ENCODE results near the gene IL16. TPM values are rescaled to one million over a fixed set of nuclear protein-coding genes. Genes with fewer than 3 reads are reported as not detected.

Gene IL16
- total RNA-seq, 2 experiments from 2014 or later, result 118 to 144 TPM

DNA sequence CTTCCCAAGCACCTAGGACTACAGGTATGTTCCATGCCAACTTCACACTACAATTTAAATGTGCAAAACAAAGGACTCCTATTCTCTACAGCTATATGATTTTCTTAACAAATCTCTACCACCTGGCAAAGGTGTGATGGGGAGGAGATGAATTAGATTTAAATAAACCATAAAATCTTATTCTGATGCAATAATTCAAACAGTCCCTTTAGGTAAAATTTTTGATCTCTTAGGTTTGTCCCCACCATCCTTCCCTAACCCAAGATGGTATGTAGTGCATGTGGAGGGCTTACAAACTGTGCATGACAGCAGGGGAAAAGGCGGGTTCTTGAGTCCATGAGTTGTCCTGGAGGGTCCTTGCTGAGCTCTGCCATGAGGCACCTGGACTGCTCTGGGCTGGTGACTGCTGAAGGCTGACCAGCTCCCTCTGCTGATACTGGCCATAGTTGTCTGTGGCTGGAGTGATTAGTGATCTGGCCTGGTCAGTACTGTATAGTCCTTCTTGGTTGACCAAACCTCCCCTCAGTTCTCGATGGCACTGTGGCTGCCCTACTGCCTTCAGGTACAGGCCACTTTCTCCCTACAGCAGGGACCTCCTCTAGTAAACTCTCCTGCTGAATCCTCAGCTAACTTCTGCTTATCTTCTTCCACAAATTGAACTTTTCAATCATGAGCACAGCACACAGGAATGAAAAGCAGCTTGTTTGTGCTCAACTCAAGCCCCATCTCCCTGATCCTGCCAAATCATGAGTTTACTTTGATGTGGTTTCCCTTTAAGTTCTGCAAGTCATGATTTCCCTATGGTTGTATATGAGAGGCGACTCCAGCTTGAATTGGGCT lies 32.5 kb upstream of the IL16 start:
- H3K36me3 Mint-ChIP-seq, result no peaks in the 10 kb centered on the region
- peaks cover 14% of the 10 kb centered on the region for H3K27me3 Mint-ChIP-seq
- no peak overlapping the region for H3K4me3 Mint-ChIP-seq
- DNase-seq, result no peak
- H3K4me1 Mint-ChIP-seq, result peaks cover 33% of the 10 kb centered on the region
- H3K9me3 Mint-ChIP-seq (ENCODE audit: low read depth), result no peaks in the 10 kb centered on the region
- no peak overlapping the region for H3K27ac Mint-ChIP-seq
- ATAC-seq, result no peak
- CTCF ChIA-PET, result interaction anchor here (1.0 to 1.7 kb wide), 4 partner anchors 8 to 102 kb away, joined by 3 to 10 read pairs (median 4); no protein-coding TSS in a partner anchor

DNA sequence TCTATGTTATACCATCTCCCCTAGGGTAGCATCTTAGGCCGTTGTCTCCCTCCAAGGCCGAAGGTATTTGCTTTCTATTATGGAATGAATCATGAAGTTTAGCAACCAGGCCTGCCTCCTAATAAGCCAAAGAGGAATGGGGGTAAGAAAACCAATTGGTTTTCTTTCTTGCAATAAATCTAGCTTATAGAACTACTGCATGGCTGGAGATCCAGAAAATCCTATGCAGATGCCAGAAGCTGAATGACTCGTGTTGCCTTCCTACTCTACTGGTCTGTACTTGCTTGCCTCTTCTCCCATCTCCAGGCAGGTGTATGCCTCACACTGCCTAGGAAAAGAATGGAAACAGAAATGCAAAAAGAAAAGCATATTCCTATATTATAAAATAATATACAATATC lies 31.1 kb upstream of the IL16 start:
- Mint-ChIP-seq H3K9me3 (ENCODE audit: low read depth) (no peaks in the 10 kb centered on the region), H3K4me1 (peaks cover 33% of the 10 kb centered on the region), H3K27ac (no peak overlapping the region), H3K4me3 (no peak overlapping the region), H3K36me3 (no peaks in the 10 kb centered on the region), H3K27me3 (peaks cover 16% of the 10 kb centered on the region)
- ATAC-seq (no peak), DNase-seq (no peak)
- CTCF ChIA-PET, result interaction anchor here (1.0 to 1.7 kb wide), 2 partner anchors 97 to 100 kb away, joined by 4 to 10 read pairs; no protein-coding TSS in a partner anchor

DNA sequence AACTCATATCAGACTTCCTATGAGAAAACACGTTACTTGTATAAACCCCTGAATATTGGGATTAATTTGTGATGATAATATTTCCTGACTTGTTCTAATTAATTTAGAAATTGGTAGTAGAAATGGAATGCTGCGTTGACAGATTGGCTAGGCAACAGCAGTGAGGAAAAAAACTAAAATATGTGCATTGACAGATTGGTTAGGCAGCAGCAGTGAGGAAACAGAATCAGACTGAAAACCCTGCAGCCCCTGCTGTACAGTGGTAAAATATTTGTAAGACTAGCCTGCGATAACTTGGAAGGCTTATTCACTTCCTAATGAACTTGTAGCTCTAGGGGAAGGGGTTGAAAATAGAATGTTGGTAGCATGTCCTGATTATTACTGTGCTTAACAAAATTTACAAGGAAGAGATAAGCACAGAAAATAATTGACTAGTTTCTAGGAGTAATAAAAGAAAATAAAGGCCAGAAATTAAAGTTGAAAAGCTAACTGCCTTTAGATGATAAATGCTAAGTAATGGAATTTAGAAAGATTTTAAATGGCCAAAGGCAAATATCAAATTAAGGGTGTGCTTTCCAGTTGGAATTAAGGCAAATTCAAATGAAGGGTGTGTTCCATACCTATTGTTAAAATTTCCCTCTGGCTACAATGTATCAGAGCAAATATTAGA lies 29.9 kb upstream of the IL16 start:
- CTCF ChIA-PET, result interaction anchor here (1.6 kb wide), 1 partner anchor 11 kb away, joined by 7 read pairs; no protein-coding TSS in a partner anchor

DNA sequence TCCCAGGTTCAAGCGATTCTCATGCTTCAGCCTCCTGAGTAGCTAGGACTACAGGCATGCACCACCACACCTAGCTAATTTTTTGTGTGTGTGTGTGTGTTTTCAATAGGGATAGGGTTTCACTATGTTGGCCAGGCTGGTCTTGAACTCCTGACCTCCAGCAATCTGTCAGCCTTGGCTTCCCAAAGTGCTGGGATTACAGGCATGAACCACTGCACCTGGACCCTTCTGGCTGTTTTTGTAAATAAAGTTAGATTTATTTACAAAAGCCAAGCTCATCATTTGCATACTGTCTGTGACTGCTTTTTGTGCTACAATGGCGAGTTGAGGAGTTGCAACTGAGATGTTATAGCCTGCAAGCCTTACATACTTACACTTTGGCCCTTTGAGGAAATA lies 28.6 kb upstream of the IL16 start:
- no peaks in the 10 kb centered on the region for H3K36me3 Mint-ChIP-seq
- CTCF ChIA-PET, result interaction anchor here (1.0 to 3.2 kb wide), 3 partner anchors 12 to 98 kb away, joined by 3 to 20 read pairs (median 7); no protein-coding TSS in a partner anchor
- ATAC-seq (no peak), DNase-seq (no peak)
- H3K4me1 Mint-ChIP-seq, result peaks cover 14% of the 10 kb centered on the region
- no peak overlapping the region for H3K4me3 Mint-ChIP-seq
- no peak overlapping the region for H3K27ac Mint-ChIP-seq
- peaks cover 31% of the 10 kb centered on the region for H3K27me3 Mint-ChIP-seq
- no peaks in the 10 kb centered on the region for H3K9me3 Mint-ChIP-seq (ENCODE audit: low read depth)

More for the DNA sequence above, 29.9 kb upstream of the IL16 start:
- peaks cover 22% of the 10 kb centered on the region for H3K4me1 Mint-ChIP-seq
- H3K36me3 Mint-ChIP-seq, result no peaks in the 10 kb centered on the region
- no peak for ATAC-seq
- H3K9me3 Mint-ChIP-seq (ENCODE audit: low read depth), result no peaks in the 10 kb centered on the region
- no peak for DNase-seq
- peak overlapping the region; percentile 71 for H3K27ac Mint-ChIP-seq
- no peak overlapping the region for H3K4me3 Mint-ChIP-seq
- peaks cover 29% of the 10 kb centered on the region for H3K27me3 Mint-ChIP-seq

DNA sequence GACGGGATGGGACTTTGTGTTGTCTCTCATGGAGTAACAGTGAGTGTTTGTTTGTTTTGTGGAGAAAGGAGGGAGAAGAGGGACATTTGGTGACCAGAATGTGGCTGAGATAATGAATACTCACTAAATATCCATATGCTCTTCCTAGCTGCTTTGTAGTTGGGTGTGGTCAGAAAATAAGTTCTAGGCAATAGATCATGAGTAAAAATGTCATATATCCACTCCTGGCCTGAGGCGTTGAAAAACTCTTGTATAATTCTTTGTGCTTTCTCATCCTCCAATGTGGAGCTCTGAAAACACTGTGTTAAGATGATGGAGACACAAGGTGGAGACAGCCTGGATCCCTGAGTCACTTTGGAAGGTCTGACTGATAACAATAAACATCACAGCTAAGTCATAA lies 28.0 kb upstream of the IL16 start:
- Mint-ChIP-seq H3K9me3 (ENCODE audit: low read depth) (no peaks in the 10 kb centered on the region), H3K27ac (no peak overlapping the region), H3K4me3 (no peak overlapping the region), H3K27me3 (peaks cover 31% of the 10 kb centered on the region), H3K4me1 (peaks cover 14% of the 10 kb centered on the region), H3K36me3 (no peaks in the 10 kb centered on the region)
- ATAC-seq, result no peak
- DNase-seq, result no peak
- CTCF ChIA-PET, result interaction anchor here (1.0 to 3.2 kb wide), 2 partner anchors 93 to 97 kb away, joined by 3 to 20 read pairs; no protein-coding TSS in a partner anchor

DNA sequence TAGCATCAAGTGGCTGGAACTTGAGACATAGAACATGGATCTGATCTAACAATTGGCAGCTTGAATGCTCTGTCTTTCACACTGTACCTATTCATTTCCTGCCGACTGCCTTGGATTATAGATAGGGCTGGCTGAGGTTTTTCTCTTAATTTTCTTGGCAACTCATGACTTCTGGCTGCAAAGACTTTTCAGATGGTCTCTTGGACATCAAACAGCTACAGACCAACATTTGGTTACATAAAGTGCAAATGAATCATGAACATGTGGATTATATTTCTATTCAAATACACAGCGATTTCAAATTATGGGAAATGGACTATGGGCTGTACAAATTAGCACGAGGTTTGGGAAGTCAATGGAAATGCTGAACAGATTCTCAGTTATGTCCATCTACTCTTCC lies 26.2 kb upstream of the IL16 start:
- no peak for DNase-seq
- CTCF ChIA-PET, result interaction anchor here (3.2 kb wide), 1 partner anchor 96 kb away, joined by 20 read pairs; no protein-coding TSS in a partner anchor
- H3K27ac Mint-ChIP-seq, result no peak overlapping the region
- H3K36me3 Mint-ChIP-seq, result no peaks in the 10 kb centered on the region
- H3K27me3 Mint-ChIP-seq, result peaks cover 28% of the 10 kb centered on the region
- H3K9me3 Mint-ChIP-seq (ENCODE audit: low read depth), result no peaks in the 10 kb centered on the region
- no peak overlapping the region for H3K4me3 Mint-ChIP-seq
- ATAC-seq, result no peak
- peaks cover 14% of the 10 kb centered on the region for H3K4me1 Mint-ChIP-seq

DNA sequence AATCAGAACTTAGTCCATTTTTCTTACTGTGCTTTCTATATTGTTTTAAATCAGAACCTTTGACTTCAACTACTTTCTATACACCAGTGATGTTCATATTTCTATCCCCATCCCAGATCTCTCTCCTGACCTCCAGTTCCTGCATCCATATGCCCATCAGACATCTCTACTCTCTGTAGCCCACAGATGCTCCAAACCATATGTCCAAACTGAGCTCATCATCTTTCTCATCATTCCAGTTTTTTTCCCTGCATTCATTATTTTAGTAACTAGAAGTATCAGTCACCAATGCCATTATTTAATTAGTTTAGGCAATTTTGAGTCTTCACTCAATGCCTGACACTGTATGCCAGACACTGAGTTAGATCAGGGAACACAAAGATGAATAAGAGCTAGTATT lies 25.4 kb upstream of the IL16 start:
- CTCF ChIA-PET, result no interaction called here
- Mint-ChIP-seq H3K27ac (no peak overlapping the region), H3K4me1 (peaks cover 14% of the 10 kb centered on the region), H3K9me3 (ENCODE audit: low read depth) (no peaks in the 10 kb centered on the region), H3K4me3 (no peak overlapping the region), H3K27me3 (peaks cover 28% of the 10 kb centered on the region), H3K36me3 (no peaks in the 10 kb centered on the region)
- DNase-seq (no peak), ATAC-seq (no peak)

DNA sequence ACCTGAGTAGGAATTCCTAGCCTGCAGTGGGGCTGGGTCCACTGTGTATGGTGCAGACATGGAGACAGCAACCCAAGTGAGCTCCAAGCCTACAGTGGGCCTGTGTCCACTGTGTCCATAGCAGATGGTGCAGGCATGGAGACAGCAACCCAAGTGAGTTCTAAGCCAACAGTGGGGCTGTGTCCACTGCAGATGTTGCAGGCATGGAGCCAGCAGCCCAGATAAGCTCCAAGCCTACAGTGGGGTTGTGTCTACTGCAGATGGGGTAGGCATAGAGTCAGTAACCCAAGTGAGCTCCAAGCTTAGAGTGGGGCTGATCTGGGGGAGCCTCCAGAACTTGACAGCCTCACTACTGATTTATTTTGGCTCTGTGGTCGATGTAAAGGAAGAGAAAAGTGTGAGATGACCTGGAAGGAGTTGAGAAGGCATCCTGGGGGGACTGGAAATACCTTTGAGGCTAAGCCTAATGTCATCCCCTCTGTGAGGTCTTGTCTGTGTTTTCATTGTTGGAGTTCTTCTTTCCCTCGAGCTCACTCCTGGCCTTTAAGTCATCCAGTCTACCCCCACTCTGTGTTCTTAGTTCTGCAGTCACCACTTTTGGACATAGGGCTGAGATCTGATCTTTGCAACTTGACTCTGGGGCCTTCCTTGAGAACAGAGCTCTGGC lies 22.4 kb upstream of the IL16 start:
- CTCF ChIA-PET, result interaction anchor here (1.4 to 2.6 kb wide), 3 partner anchors 19 to 92 kb away, joined by 3 to 7 read pairs (median 5); no protein-coding TSS in a partner anchor
- Mint-ChIP-seq H3K36me3 (no peaks in the 10 kb centered on the region), H3K4me1 (no peaks in the 10 kb centered on the region), H3K27me3 (peaks cover 26% of the 10 kb centered on the region), H3K9me3 (ENCODE audit: low read depth) (no peaks in the 10 kb centered on the region), H3K27ac (no peak overlapping the region), H3K4me3 (no peak overlapping the region)
- no peak for DNase-seq
- no peak for ATAC-seq

DNA sequence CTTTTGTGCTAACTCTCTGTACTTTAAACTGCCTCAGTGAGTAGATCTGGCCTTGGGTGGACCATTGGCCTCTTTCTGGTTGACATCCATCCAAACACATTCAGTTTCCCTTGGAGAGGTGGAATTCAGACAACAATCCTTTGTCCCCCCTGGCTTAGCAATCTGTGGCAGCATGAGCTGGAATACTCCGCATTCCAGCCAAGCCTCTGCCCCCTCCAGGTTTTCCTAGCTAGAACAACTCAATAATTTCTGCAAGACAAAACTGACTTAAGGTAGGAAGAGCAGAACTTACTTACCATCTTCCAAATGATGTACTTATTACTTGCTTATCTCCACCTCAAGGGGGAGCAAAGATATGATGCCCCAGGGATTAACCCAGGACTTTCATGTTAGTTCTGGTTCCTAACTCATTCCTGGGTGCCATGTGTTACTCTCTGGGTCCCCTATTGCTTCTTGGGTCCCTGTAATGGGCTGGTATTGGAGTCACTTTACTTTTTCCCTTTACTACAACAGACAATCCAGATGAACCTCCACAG lies 21.8 kb upstream of the IL16 start:
- no peaks in the 10 kb centered on the region for H3K4me1 Mint-ChIP-seq
- peaks cover 28% of the 10 kb centered on the region for H3K27me3 Mint-ChIP-seq
- no peak overlapping the region for H3K4me3 Mint-ChIP-seq
- no peak overlapping the region for H3K27ac Mint-ChIP-seq
- ATAC-seq (no peak), DNase-seq (no peak)
- H3K9me3 Mint-ChIP-seq (ENCODE audit: low read depth), result no peaks in the 10 kb centered on the region
- CTCF ChIA-PET, result interaction anchor here (1.4 to 2.6 kb wide), 3 partner anchors 19 to 91 kb away, joined by 3 to 7 read pairs (median 5); no protein-coding TSS in a partner anchor
- no peaks in the 10 kb centered on the region for H3K36me3 Mint-ChIP-seq

DNA sequence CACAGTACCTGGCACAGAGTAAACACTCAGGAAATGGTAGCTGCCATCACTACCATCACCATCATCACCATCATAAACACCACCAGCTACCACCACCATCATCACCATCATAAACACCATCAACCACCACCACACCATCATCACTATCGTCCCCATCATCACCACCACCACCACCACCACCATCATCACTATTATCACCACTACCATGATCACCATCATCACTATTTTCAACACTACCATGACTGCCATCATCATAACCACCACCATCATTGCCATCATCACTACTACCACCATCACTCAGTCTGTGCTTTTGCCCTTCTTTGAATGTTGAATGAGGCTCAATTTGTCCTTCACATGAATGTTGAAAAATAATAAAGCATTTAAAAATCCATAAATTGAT lies 21.2 kb upstream of the IL16 start:
- ATAC-seq, result no peak
- Mint-ChIP-seq H3K27me3 (peaks cover 30% of the 10 kb centered on the region), H3K36me3 (no peaks in the 10 kb centered on the region), H3K9me3 (ENCODE audit: low read depth) (no peaks in the 10 kb centered on the region), H3K4me1 (no peaks in the 10 kb centered on the region), H3K27ac (no peak overlapping the region), H3K4me3 (no peak overlapping the region)
- no peak for DNase-seq
- CTCF ChIA-PET, result interaction anchor here (1.4 to 2.6 kb wide), 2 partner anchors 67 to 91 kb away, joined by 3 to 7 read pairs; no protein-coding TSS in a partner anchor

DNA sequence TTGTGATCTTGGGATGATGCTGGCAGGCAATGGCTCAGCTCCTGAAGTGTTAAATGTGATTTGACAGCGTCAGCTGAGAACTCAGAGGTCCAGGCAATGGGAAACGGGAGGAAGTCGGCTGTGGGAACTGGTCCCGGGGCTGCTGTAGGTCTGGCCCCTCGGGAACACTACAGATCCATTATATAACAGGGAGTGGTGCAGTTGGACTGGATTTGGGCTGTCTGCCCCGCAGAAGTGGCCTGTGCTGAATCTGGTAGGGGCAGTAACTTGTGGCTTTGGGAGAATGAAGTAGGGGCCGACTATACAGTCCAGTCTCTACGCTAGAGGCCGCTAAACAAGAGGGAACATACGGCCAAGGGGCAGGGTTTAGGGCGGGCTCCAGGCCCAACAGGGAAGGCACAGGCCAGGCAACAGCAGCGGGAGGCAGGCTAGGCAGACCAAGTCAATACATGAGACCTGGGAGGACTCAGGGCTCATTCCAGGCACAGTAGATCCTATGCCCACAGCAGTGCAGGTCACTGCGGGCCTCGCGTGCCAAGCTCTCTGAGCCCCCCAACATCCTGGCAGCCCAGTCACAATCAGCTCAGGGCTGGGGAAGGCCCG lies 20.3 kb upstream of the IL16 start:
- ATAC-seq (no peak), DNase-seq (no peak)
- H3K4me3 Mint-ChIP-seq, result no peak overlapping the region
- no peaks in the 10 kb centered on the region for H3K9me3 Mint-ChIP-seq (ENCODE audit: low read depth)
- no peaks in the 10 kb centered on the region for H3K36me3 Mint-ChIP-seq
- no peak overlapping the region for H3K27ac Mint-ChIP-seq
- CTCF ChIA-PET, result interaction anchor here (1.4 kb wide), 1 partner anchor 90 kb away, joined by 5 read pairs; no protein-coding TSS in a partner anchor
- peaks cover 26% of the 10 kb centered on the region for H3K27me3 Mint-ChIP-seq
- no peaks in the 10 kb centered on the region for H3K4me1 Mint-ChIP-seq

DNA sequence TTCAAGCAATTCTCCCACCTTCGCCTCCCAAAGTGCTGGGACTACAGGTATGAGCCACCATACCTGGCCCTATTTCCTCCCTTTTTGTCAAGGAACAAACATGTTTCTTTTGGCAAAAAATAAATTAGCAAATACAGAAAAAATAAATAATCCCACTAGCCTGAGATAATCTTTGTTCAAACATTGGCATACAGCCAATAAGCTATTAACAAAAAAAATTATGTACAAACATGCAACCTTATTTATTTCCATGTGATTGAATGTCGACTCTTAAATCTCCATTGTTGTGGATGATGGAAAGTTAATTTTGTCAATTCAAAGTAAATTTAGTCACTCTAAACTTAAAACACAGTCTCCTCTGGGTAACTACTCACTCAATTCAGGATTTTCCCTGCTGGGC lies 18.3 kb upstream of the IL16 start:
- CTCF ChIA-PET, result interaction anchor here (2.3 kb wide), 1 partner anchor 88 kb away, joined by 9 read pairs; no protein-coding TSS in a partner anchor
- H3K4me1 Mint-ChIP-seq, result no peaks in the 10 kb centered on the region
- no peak for ATAC-seq
- H3K27ac Mint-ChIP-seq, result no peak overlapping the region
- H3K4me3 Mint-ChIP-seq, result no peak overlapping the region
- H3K36me3 Mint-ChIP-seq, result no peaks in the 10 kb centered on the region
- H3K9me3 Mint-ChIP-seq (ENCODE audit: low read depth), result no peaks in the 10 kb centered on the region
- H3K27me3 Mint-ChIP-seq, result peaks cover 34% of the 10 kb centered on the region
- DNase-seq, result no peak
